HepG2 (cell line): ENCODE results near the gene CADM4. TPM values are rescaled to one million over a fixed set of nuclear protein-coding genes. Genes with fewer than 3 reads are reported as not detected.

Experiments used
- ATF3 ChIP-seq: sonication (generic); formaldehyde crosslinking; IDR thresholded peaks from 2 replicates; pipeline ENCODE4 v1.4.0; 2020; ENCODE audit warnings: missing genetic modification reagents
- CEBPB ChIP-seq: IDR thresholded peaks from 2 replicates; pipeline ENCODE4 v1.6.1; 2011; ENCODE audit warnings: low read depth, low read length, improper control_type of control experiment, borderline replicate concordance
- ETV5 ChIP-seq: IDR thresholded peaks from 2 replicates; pipeline ENCODE4 v1.6.1; 2018; ENCODE audit warnings: missing biosample characterization, missing genetic modification reagents, inconsistent platforms, borderline replicate concordance
- FLYWCH1 ChIP-seq: sonication (generic); formaldehyde crosslinking; IDR thresholded peaks from 2 replicates; pipeline ENCODE4 v1.8.1; 2023; ENCODE audit warnings: mild to moderate bottlenecking, missing genetic modification reagents
- KAT8 ChIP-seq: IDR thresholded peaks from 2 replicates; pipeline ENCODE4 v1.6.1; 2016; ENCODE audit warnings: missing genetic modification reagents, missing compliant biosample characterization
- LCORL ChIP-seq, 2 experiments: fragments of 450-650 bp in 1 of 2; sonication (generic) in 1 of 2; formaldehyde crosslinking in 1 of 2; IDR thresholded peaks; 2 replicates each; pipeline versions ENCODE4 v1.5.0 to v1.6.1; 2017 to 2020; ENCODE audit warnings: antibody characterized with exemption in 1 of 2, missing genetic modification reagents in 1 of 2
- MEF2D ChIP-seq: sonication (generic); formaldehyde crosslinking; IDR thresholded peaks from 2 replicates; pipeline ENCODE4 v1.5.1; 2020; ENCODE audit warnings: mild to moderate bottlenecking, missing genetic modification reagents
- MYC ChIP-seq: sonication (generic); formaldehyde crosslinking; IDR thresholded peaks from 2 replicates; pipeline ENCODE4 v1.9.0; 2021; ENCODE audit warnings: missing genetic modification reagents, borderline replicate concordance
- NR0B2 ChIP-seq: sonication (generic); formaldehyde crosslinking; IDR thresholded peaks from 2 replicates; pipeline ENCODE4 v1.4.0; 2020; ENCODE audit warnings: mild to moderate bottlenecking, missing genetic modification reagents
- NR2F6 ChIP-seq, 2 experiments: IDR thresholded peaks; 2 replicates each; pipeline ENCODE4 v1.6.1; 2016; ENCODE audit warnings: antibody characterized with exemption in 1 of 2, mild to moderate bottlenecking in 1 of 2
- RELA ChIP-seq: sonication (generic); formaldehyde crosslinking; IDR thresholded peaks from 2 replicates; pipeline ENCODE4 v1.4.0; 2020; ENCODE audit warnings: missing genetic modification reagents
- RFXANK ChIP-seq: IDR thresholded peaks from 2 replicates; pipeline ENCODE4 v1.6.1; 2016
- SALL2 ChIP-seq: sonication (generic); formaldehyde crosslinking; IDR thresholded peaks from 2 replicates; pipeline ENCODE4 v1.8.1; 2023; ENCODE audit warnings: mild to moderate bottlenecking, missing genetic modification reagents, inconsistent platforms
- SP5 ChIP-seq: IDR thresholded peaks from 2 replicates; pipeline ENCODE4 v1.6.1; 2016; ENCODE audit warnings: low read depth, borderline replicate concordance
- ZBTB3 ChIP-seq: sonication (generic); formaldehyde crosslinking; IDR thresholded peaks from 2 replicates; pipeline ENCODE4 v1.4.0; 2020; ENCODE audit warnings: low read depth, mild to moderate bottlenecking, moderate library complexity, missing genetic modification reagents, borderline replicate concordance
- ZFY ChIP-seq: sonication (generic); formaldehyde crosslinking; IDR thresholded peaks from 2 replicates; pipeline ENCODE4 v1.4.0; 2020; ENCODE audit warnings: missing genetic modification reagents
- ZNF318 ChIP-seq: sonication (generic); formaldehyde crosslinking; IDR thresholded peaks from 2 replicates; pipeline ENCODE4 v1.4.0; 2020; ENCODE audit warnings: mild to moderate bottlenecking, missing genetic modification reagents
- ZNF34 ChIP-seq: sonication (generic); formaldehyde crosslinking; IDR thresholded peaks from 2 replicates; pipeline ENCODE4 v1.4.0; 2020; ENCODE audit warnings: mild to moderate bottlenecking, missing genetic modification reagents, borderline replicate concordance
- ZNF572 ChIP-seq: sonication (generic); formaldehyde crosslinking; IDR thresholded peaks from 2 replicates; pipeline ENCODE4 v1.5.1; 2020; ENCODE audit warnings: mild to moderate bottlenecking, missing genetic modification reagents
- ZNF607 ChIP-seq: sonication (generic); formaldehyde crosslinking; IDR thresholded peaks from 2 replicates; pipeline ENCODE4 v1.5.1; 2020; ENCODE audit warnings: missing genetic modification reagents, mild to moderate bottlenecking, borderline replicate concordance
- ZNF841 ChIP-seq: sonication (generic); formaldehyde crosslinking; IDR thresholded peaks from 2 replicates; pipeline ENCODE4 v1.8.1; 2023; ENCODE audit warnings: missing genetic modification reagents, borderline replicate concordance
- polyA plus RNA-seq, 8 experiments: library from polyadenylated mRNA; depleted of rRNA in 3 of 8; stranded (reverse) in 7 of 8; unstranded in 1 of 8; fragments of >200 nt; fragmentation: Illumina TruSeq in 4 of 8; extraction: Trizol in 4 of 8; gene quantifications; 2 replicates each; pipeline versions ENCODE4 v1.2.1 to v1.2.3, GENCODE V29; 2011 to 2016; ENCODE audit warnings: low read depth in 4 of 8, missing spikeins in 1 of 8, mixed read lengths in 1 of 8; ENCODE audit not compliant: insufficient read depth in 1 of 8
- total RNA-seq, 5 experiments: library from RNA; depleted of rRNA; stranded (reverse); fragments of >200 nt; fragmentation: Illumina TruSeq; extraction: Trizol; gene quantifications; 2 replicates each; pipeline ENCODE4 v1.2.3, GENCODE V29; 2016; ENCODE audit warnings: low read depth in 1 of 5

Gene CADM4
- total and polyA plus RNA-seq, 2 of the 13 experiments (the other 11 are each of a cell fraction or from before 2014, with no cell fraction given), result 8.5 to 16.0 TPM

GRCh38 chr19:43618921-43619261, 20.8 kb downstream of the CADM4 start (continued):
- peak; percentile 68 for TF ChIP-seq KAT8
- no peak; the same call in 1 of the 2 replicates for TF ChIP-seq MYC (CRISPR knock-in tag)
- TF ChIP-seq NR0B2, result 0 out of 2 replicates have a peak, but pooled peaks have one; percentile 6
- TF ChIP-seq ZBTB3, result no peak
- no peak for TF ChIP-seq ZFY (CRISPR knock-in tag)
- no peak for TF ChIP-seq RFXANK (CRISPR knock-in tag)
- no peak for TF ChIP-seq ETV5
- TF ChIP-seq ATF3 (CRISPR knock-in tag), result no peak
- TF ChIP-seq ZNF572, result 0 out of 2 replicates have a peak, but pooled peaks have one; percentile 77
- TF ChIP-seq RELA (CRISPR knock-in tag), result no peak
- no peak for TF ChIP-seq CEBPB
- no peak for TF ChIP-seq LCORL (IDR thresholded peaks at IDR 0.05)
- no peak for TF ChIP-seq LCORL (CRISPR knock-in tag; IDR thresholded peaks at IDR 0.05)
- no peak for TF ChIP-seq ZNF34 (CRISPR knock-in tag)
- no peak for TF ChIP-seq SP5 (CRISPR knock-in tag)
- TF ChIP-seq SALL2 (CRISPR knock-in tag), result no peak
- TF ChIP-seq MEF2D (CRISPR knock-in tag), result no peak
- TF ChIP-seq NR2F6 (IDR thresholded peaks at IDR 0.05), result no peak
- TF ChIP-seq NR2F6 (CRISPR knock-in tag; IDR thresholded peaks at IDR 0.05), result no peak
- TF ChIP-seq ZNF841 (CRISPR knock-in tag), result no peak
- TF ChIP-seq FLYWCH1 (CRISPR knock-in tag), result no peak
- no peak for TF ChIP-seq ZNF607 (CRISPR knock-in tag)
- peak; percentile 46; the same call in 1 of the 2 replicates for TF ChIP-seq ZNF318
